Stimulated activated effector memory CD8-positive, alpha-beta T cell treated with anti-CD3 and anti-CD28 coated beads, Interleukin-12 subunit alpha, Interleukin-12 subunit beta, amount 100 ng/mL, for 72 hours (primary cell): Measurements from ENCODE around the gene NR2F2.
"Not testable (repeated sequence)": the region's sequence is repeated elsewhere in the genome, so short reads cannot be mapped to it uniquely, and the experiment has no call there.

Experiments used
- ATAC-seq: fragments of 150-1000 bp; cut with Tn5 transposase; 2 replicates; pipeline ENCODE4 v1.10.0; 2021
- DNase-seq, 2 donors: peaks; one replicate each; pipeline ENCODE4 v3.0.0; 2021 to 2022; ENCODE audit warnings: low spot score in 2 of 2
- H3K27ac Mint-ChIP-seq: one replicate; pipeline ENCODE4 v1.8.0; 2022; ENCODE audit warnings: mild to moderate bottlenecking, mixed read lengths
- H3K36me3 Mint-ChIP-seq: one replicate; pipeline ENCODE4 v1.8.0; 2022; ENCODE audit warnings: mild to moderate bottlenecking, mixed read lengths
- H3K4me1 Mint-ChIP-seq: one replicate; pipeline ENCODE4 v1.8.0; 2022; ENCODE audit warnings: mixed read lengths
- H3K4me3 Mint-ChIP-seq: one replicate; pipeline ENCODE4 v1.8.0; 2022; ENCODE audit warnings: mild to moderate bottlenecking, mixed read lengths
- H3K9me3 Mint-ChIP-seq: one replicate; pipeline ENCODE4 v1.8.0; 2022; ENCODE audit warnings: mixed read lengths

NR2F2 gene

GRCh38 chr15:96360581-96361308 lies 30.2 kb downstream of the NR2F2 start:
- no peak overlapping the region for H3K4me3 Mint-ChIP-seq

GRCh38 chr15:96361309-96362010 lies 31.0 kb downstream of the NR2F2 start:
- no peaks in the 10 kb centered on the region for H3K9me3 Mint-ChIP-seq
- no peak overlapping the region for H3K4me3 Mint-ChIP-seq
- H3K4me1 Mint-ChIP-seq, result peaks cover 17% of the 10 kb centered on the region
- H3K27ac Mint-ChIP-seq, result no peak overlapping the region
- DNase-seq (no peak), ATAC-seq (no peak)
- no peaks in the 10 kb centered on the region for H3K36me3 Mint-ChIP-seq

More at GRCh38 chr15:96360581-96361308, 30.2 kb downstream of the NR2F2 start:
- Mint-ChIP-seq H3K4me1 (peaks cover 20% of the 10 kb centered on the region), H3K9me3 (no peaks in the 10 kb centered on the region), H3K36me3 (no peaks in the 10 kb centered on the region), H3K27ac (no peak overlapping the region)
- DNase-seq (no peak), ATAC-seq (no peak)

DNA sequence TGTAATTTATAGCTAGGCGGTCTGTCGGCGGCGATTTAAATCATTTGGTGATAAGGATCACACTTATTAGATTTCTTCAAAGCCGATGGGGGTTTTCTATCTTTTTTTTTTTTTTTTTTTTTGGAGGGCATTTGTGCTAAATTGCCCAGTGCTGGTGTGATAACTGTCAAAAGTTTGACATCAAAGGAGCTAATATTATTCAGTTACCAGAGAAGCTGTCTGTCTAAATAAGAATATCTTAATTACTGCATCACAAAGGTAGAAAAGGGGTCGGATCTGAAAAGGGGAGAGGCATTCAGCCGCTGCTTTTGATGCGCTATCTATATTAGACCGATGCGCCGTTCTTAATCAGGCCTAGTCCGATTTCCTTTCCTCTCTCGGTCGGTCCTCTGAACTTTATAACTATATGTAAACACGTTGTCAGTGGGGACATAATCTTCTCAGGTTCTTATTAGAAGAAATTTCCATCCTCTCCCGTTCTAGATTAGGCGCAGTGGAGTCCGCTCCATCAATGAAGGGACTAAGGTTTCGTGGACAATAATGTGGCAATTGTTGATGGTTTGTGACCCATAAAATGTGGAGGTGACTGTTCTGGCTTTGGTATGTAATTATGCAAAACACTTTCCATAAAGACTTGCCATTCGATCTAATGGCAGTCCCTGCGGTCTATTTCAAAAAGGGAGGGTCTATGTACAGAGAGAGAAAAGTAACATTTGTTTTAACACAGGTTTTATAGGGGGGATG lies 31.7 kb downstream of the NR2F2 start:
- H3K4me1 Mint-ChIP-seq, result peaks cover 12% of the 10 kb centered on the region
- H3K27ac Mint-ChIP-seq, result no peak overlapping the region
- no peak for DNase-seq
- H3K9me3 Mint-ChIP-seq, result no peaks in the 10 kb centered on the region
- ATAC-seq, result no peak
- no peaks in the 10 kb centered on the region for H3K36me3 Mint-ChIP-seq
- H3K4me3 Mint-ChIP-seq, result no peak overlapping the region

GRCh38 chr15:96362755-96363651 lies 32.5 kb downstream of the NR2F2 start:
- ATAC-seq (no peak), DNase-seq (no peak)
- Mint-ChIP-seq H3K4me3 (no peak overlapping the region), H3K9me3 (no peaks in the 10 kb centered on the region), H3K36me3 (no peaks in the 10 kb centered on the region), H3K27ac (no peak overlapping the region), H3K4me1 (peaks cover 3% of the 10 kb centered on the region)

GRCh38 chr15:96363707-96364106 lies 33.2 kb downstream of the NR2F2 start:
- Mint-ChIP-seq H3K4me3 (no peak overlapping the region), H3K36me3 (no peaks in the 10 kb centered on the region), H3K4me1 (no peaks in the 10 kb centered on the region), H3K27ac (no peak overlapping the region), H3K9me3 (no peaks in the 10 kb centered on the region)
- no peak for DNase-seq
- no peak for ATAC-seq

- no peaks in the 10 kb centered on the region for H3K36me3 Mint-ChIP-seq
- no peak overlapping the region for H3K27ac Mint-ChIP-seq
- no peaks in the 10 kb centered on the region for H3K9me3 Mint-ChIP-seq
- ATAC-seq, result no peak
- DNase-seq, result no peak
- H3K4me1 Mint-ChIP-seq, result no peaks in the 10 kb centered on the region
- no peak overlapping the region for H3K4me3 Mint-ChIP-seq
Measured at GRCh38 chr15:96365781-96366525, 35.5 kb downstream of the NR2F2 start.

DNA sequence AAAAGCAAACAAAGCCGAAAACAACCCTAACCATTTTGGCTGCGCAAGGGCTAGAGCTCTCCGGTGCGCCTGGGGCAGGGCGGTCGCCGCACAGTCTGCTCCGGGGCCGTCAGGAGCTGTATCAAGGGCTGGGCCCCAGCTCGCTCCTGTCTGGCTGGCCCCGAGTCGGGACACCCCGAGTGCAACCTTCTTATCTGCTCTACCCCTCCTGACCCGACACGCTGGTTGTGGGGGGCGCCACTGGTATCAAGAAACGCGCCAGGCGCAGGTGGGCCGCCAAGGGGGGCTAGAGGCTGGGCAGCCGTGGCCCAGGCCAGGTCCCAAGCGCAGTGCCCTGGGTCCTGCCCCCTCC lies 36.0 kb downstream of the NR2F2 start:
- no peaks in the 10 kb centered on the region for H3K9me3 Mint-ChIP-seq
- H3K4me3 Mint-ChIP-seq, result no peak overlapping the region
- ATAC-seq, result no peak
- H3K27ac Mint-ChIP-seq, result no peak overlapping the region
- no peaks in the 10 kb centered on the region for H3K36me3 Mint-ChIP-seq
- no peak for DNase-seq
- H3K4me1 Mint-ChIP-seq, result no peaks in the 10 kb centered on the region

DNA sequence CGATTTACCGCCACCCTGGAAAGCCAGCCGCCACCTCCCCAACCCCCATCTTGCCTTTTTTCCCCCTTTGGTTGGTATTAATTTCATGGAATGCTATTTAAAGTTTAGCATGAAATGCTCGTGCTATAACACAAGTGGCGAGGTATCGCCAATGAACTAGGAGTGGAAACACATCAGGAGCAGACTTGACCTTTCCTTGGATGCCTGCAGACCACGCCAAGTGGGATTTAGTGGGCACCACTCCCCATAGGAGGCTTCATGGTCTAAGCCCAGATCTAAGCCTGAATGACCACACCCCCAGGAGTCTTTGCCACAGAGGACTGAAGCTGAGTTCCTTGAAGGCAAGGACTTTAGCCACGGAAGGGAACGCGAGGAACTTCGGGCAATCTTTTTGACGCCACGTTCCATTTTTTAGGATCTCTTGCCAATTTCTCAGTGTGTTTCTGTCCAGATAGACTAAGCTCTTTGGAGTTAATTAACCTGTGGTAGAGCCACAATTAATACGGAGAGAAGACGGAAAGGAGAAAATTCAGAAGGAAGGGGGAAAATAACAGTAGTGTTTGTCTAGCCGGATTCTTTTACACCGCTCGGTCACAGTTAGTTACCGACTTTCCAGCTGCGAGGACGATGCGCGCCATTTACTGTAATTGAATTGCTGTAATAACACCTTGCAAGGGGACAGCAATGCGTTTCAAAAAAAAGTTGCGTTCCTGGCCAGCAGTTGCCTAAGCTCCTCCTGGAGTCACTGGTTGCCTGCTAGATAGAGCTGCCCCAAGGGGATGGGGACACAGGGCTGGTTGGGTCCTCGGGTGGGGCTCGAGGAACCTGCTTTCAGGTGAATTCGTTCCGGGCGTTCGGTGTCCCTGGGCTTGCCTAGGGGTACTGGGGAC lies 37.1 kb downstream of the NR2F2 start:
- Mint-ChIP-seq H3K4me1 (no peaks in the 10 kb centered on the region), H3K27ac (no peak overlapping the region), H3K4me3 (no peak overlapping the region), H3K9me3 (no peaks in the 10 kb centered on the region), H3K36me3 (no peaks in the 10 kb centered on the region)
- DNase-seq (no peak), ATAC-seq (no peak)

DNA sequence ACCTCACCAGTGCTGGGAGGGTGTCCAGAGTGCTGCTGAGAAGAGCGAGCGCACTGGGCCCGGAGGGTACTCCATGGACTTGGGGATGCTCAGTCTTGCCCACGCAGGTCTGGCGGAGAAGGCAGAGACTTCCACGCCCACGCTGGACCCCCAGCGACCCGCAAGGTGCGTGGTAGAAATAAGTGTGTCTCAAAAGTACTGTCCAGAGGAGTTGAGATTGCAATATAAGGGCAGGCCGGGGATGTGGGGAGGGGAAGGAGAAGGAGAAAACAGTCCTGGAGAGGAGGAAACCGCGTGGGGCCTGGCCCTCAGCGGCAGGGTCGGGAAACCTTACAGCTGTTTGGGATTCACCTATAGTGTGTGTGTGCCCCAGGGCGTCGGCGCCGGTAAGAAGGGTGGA lies 38.9 kb downstream of the NR2F2 start:
- no peaks in the 10 kb centered on the region for H3K4me1 Mint-ChIP-seq
- no peaks in the 10 kb centered on the region for H3K9me3 Mint-ChIP-seq
- ATAC-seq, result no peak
- no peak overlapping the region for H3K27ac Mint-ChIP-seq
- DNase-seq, result no peak
- H3K4me3 Mint-ChIP-seq, result no peak overlapping the region
- no peaks in the 10 kb centered on the region for H3K36me3 Mint-ChIP-seq

DNA sequence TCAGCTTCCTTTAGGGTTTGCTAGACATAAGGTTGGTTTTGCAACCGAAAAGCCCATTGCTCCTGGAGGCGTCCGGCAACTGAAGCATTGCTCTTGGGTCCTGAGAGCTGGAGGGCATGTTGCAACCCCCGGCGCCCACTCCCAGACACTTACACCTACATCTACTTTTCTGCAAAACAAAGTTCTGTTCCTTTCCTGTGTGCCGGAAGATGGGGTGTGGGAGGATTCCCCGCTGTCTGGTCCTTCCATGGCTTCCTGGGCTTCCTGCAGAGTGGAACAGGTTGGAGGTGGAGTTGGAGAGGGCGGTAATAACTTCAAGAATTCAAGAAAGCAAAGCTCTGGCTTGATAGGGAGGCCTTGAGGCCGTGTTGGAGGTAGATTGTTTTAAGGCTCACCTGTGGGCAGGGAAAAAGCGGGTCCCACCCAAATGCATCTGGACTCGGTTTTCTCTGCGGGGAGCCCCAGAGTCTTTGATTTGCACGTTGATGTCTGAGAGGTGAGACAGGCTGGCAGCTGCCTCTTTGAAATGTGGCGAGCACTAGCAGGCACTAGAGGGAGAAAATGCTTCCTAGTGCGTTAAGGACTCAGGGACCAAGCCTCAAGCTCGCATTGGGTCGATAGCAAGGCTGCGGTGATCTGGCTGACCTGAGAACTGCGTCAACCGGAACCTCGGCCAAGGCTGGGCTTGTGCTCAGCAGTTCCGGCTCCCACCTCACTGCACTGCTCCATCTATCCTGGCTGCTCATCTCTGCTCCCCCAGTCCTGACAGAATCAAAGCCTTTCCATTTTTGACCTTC lies 39.5 kb downstream of the NR2F2 start:
- no peaks in the 10 kb centered on the region for H3K36me3 Mint-ChIP-seq
- no peaks in the 10 kb centered on the region for H3K4me1 Mint-ChIP-seq
- H3K4me3 Mint-ChIP-seq, result no peak overlapping the region
- DNase-seq, result no peak
- no peak for ATAC-seq
- no peak overlapping the region for H3K27ac Mint-ChIP-seq
- no peaks in the 10 kb centered on the region for H3K9me3 Mint-ChIP-seq

GRCh38 chr15:96372554-96372953 lies 42.1 kb downstream of the NR2F2 start:
- no peaks in the 10 kb centered on the region for H3K4me1 Mint-ChIP-seq
- H3K9me3 Mint-ChIP-seq, result peaks cover 5% of the 10 kb centered on the region

DNA sequence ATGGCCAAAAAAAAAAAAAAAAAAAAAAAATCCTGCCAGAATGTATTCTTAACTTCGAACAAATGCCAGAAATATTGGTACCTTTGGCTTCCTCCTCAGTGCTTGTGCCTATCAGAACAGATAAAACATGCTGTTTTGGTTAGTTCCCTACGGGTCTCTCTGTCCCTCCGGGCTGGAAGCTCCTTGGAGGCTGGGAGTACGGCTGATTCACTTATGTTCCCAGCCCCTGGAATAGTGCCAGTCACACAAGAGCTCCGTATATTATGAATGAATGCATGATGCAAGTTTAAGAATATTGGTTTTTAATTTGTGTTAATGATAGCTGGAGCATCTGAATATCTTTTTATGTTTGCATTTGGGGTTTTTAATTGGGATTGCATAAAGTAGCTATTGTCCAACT lies 44.0 kb downstream of the NR2F2 start:
- DNase-seq, result no peak
- H3K9me3 Mint-ChIP-seq, result peaks cover 5% of the 10 kb centered on the region

More at GRCh38 chr15:96372554-96372953, 42.1 kb downstream of the NR2F2 start:
- no peak for DNase-seq
- Mint-ChIP-seq H3K36me3 (no peaks in the 10 kb centered on the region), H3K27ac (no peak overlapping the region), H3K4me3 (no peak overlapping the region)
- ATAC-seq, result no peak

DNA sequence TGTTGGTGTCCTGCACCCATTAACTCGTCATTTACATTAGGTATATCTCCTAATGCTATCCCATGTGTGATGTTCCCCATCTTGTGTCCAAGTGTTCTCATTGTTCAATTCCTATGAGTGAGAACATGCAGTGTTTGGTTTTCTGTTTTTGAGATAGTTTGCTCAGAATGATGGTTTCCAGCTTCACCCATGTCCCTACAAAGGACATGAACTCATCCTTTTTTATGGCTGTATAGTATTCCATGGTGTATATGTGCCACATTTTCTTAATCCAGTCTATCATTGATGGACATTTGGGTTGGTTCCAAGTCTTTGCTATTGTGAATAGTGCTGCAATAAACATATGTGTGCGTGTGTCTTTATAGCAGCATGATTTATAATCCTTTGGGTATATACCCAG lies 49.1 kb downstream of the NR2F2 start:
- H3K9me3 Mint-ChIP-seq, result peaks cover 13% of the 10 kb centered on the region
- not testable (repeated sequence) for ATAC-seq, H3K4me3 Mint-ChIP-seq, H3K27ac Mint-ChIP-seq, H3K4me1 Mint-ChIP-seq, DNase-seq, H3K36me3 Mint-ChIP-seq

More for the DNA sequence above, 44.0 kb downstream of the NR2F2 start:
- H3K4me1 Mint-ChIP-seq, result no peaks in the 10 kb centered on the region
- no peaks in the 10 kb centered on the region for H3K36me3 Mint-ChIP-seq
- no peak overlapping the region for H3K27ac Mint-ChIP-seq
- ATAC-seq, result no peak
- H3K4me3 Mint-ChIP-seq, result no peak overlapping the region
